ENCODE measurements around the gene AFF1.
"Not testable (repeated sequence)": the region's sequence is repeated elsewhere in the genome, so short reads cannot be mapped to it uniquely, and the experiment has no call there.

The AFF1 gene

GRCh38 chr4:87034527-87034926, 99.7 kb downstream of the AFF1 start:
- DNase-seq (ENCODE audit: low read depth in 2 of 3, low spot score in 1 of 3) = no peak

GRCh38 chr4:87035881-87036509, 101.2 kb downstream of the AFF1 start:
- no peak for DNase-seq (ENCODE audit: low read depth in 2 of 3, low spot score in 1 of 3)

- no peak for DNase-seq (ENCODE audit: low read depth in 2 of 3, low spot score in 1 of 3)
Measured at GRCh38 chr4:87036713-87037112, 101.9 kb downstream of the AFF1 start.

- not testable (repeated sequence) for DNase-seq (ENCODE audit: low read depth in 2 of 3, low spot score in 1 of 3)
Measured at GRCh38 chr4:87037171-87037570, 102.4 kb downstream of the AFF1 start.

- no peak for DNase-seq (ENCODE audit: low read depth in 2 of 3, low spot score in 1 of 3)
Measured at GRCh38 chr4:87037671-87038334, 103.0 kb downstream of the AFF1 start.

- DNase-seq (ENCODE audit: low read depth in 2 of 3, low spot score in 1 of 3) = no peak
Measured at GRCh38 chr4:87038837-87039615, 104.2 kb downstream of the AFF1 start.

- DNase-seq (ENCODE audit: low read depth in 2 of 3, low spot score in 1 of 3) = no peak
Measured at GRCh38 chr4:87041141-87041540, 106.3 kb downstream of the AFF1 start.

GRCh38 chr4:87042221-87042620, 107.4 kb downstream of the AFF1 start:
- no peak for DNase-seq (ENCODE audit: low read depth in 2 of 3, low spot score in 1 of 3)

GRCh38 chr4:87042986-87043820, 108.4 kb downstream of the AFF1 start:
- DNase-seq (ENCODE audit: low read depth in 2 of 3, low spot score in 1 of 3) = no peak

GRCh38 chr4:87044511-87045233, 109.9 kb downstream of the AFF1 start:
- DNase-seq (ENCODE audit: low read depth in 2 of 3, low spot score in 1 of 3) = no peak

GRCh38 chr4:87045234-87045558, 110.4 kb downstream of the AFF1 start:
- no peak for DNase-seq (ENCODE audit: low read depth in 2 of 3, low spot score in 1 of 3)

GRCh38 chr4:87045659-87046058, 110.8 kb downstream of the AFF1 start:
- DNase-seq (ENCODE audit: low read depth in 2 of 3, low spot score in 1 of 3) = no peak

GRCh38 chr4:87046121-87046551, 111.3 kb downstream of the AFF1 start:
- no peak for DNase-seq (ENCODE audit: low read depth in 2 of 3, low spot score in 1 of 3)

- no peak for DNase-seq (ENCODE audit: low read depth in 2 of 3, low spot score in 1 of 3)
Measured at GRCh38 chr4:87047281-87047798, 112.5 kb downstream of the AFF1 start.

GRCh38 chr4:87049508-87049907, 114.7 kb downstream of the AFF1 start:
- no peak for DNase-seq (ENCODE audit: low read depth in 2 of 3, low spot score in 1 of 3)

- DNase-seq (ENCODE audit: low read depth in 2 of 3, low spot score in 1 of 3) = no peak
Measured at GRCh38 chr4:87050596-87050995, 115.8 kb downstream of the AFF1 start.

- DNase-seq (ENCODE audit: low read depth in 2 of 3, low spot score in 1 of 3) = no peak
Measured at GRCh38 chr4:87051121-87051713, 116.4 kb downstream of the AFF1 start.

GRCh38 chr4:87052615-87053014, 117.8 kb downstream of the AFF1 start:
- DNase-seq (ENCODE audit: low read depth in 2 of 3, low spot score in 1 of 3) = no peak

GRCh38 chr4:87053176-87053658, 118.4 kb downstream of the AFF1 start:
- DNase-seq (ENCODE audit: low read depth in 2 of 3, low spot score in 1 of 3) = peak in 1 of 3 donors; percentile 15
